ENCODE results near the gene FAM149B1.

The FAM149B1 gene

GRCh38 chr10:73219384-73219783, 51.5 kb downstream of the FAM149B1 start:
- no peaks in the 10 kb centered on the region for H4K20me1 ChIP-seq (ENCODE audit: insufficient read depth, low read length, poor library complexity, severe bottlenecking)
- H2AFZ ChIP-seq (ENCODE audit: low read length): no peak overlapping the region
- H3K4me1 ChIP-seq (ENCODE audit: insufficient read depth, low read length, poor library complexity, severe bottlenecking): no peaks in the 10 kb centered on the region
- H3K27me3 ChIP-seq (ENCODE audit: insufficient read depth, low read length, poor library complexity, severe bottlenecking): no peaks in the 10 kb centered on the region
- TF ChIP-seq CTCF (conservative IDR thresholded peaks at IDR 0.05; ENCODE audit: low read length): no peak
- TF ChIP-seq EZH2phosphoT487 (IDR thresholded peaks at IDR 0.05; ENCODE audit: borderline replicate concordance): no peak
- H3K9ac ChIP-seq (ENCODE audit: low read depth, low read length, poor library complexity, severe bottlenecking): no peak overlapping the region
- H3K36me3 ChIP-seq (ENCODE audit: insufficient read depth, low read length): peaks cover 13% of the 10 kb centered on the region; the same call in 1 of the 2 replicates
- no peaks in the 10 kb centered on the region for H3K79me2 ChIP-seq (ENCODE audit: insufficient read depth, low read length)
- no peaks in the 10 kb centered on the region for H3F3A ChIP-seq (ENCODE audit: low read depth)
- no peak overlapping the region for H3K4me3 ChIP-seq (ENCODE audit: low read length, poor library complexity, severe bottlenecking)
- no peaks in the 10 kb centered on the region for H3K9me3 ChIP-seq (ENCODE audit: insufficient read depth, low read depth, low read length)
- no peaks in the 10 kb centered on the region for H3K9me2 ChIP-seq (replicated peaks; ENCODE audit: low read depth, low read length)
- H3K4me2 ChIP-seq (ENCODE audit: low read depth, low read length, poor library complexity, severe bottlenecking): no peak overlapping the region

GRCh38 chr10:73220989-73221388, 53.1 kb downstream of the FAM149B1 start:
- no peaks in the 10 kb centered on the region for H3F3A ChIP-seq (ENCODE audit: low read depth)
- no peaks in the 10 kb centered on the region for H4K20me1 ChIP-seq (ENCODE audit: insufficient read depth, low read length, poor library complexity, severe bottlenecking)
- no peak overlapping the region for H3K4me3 ChIP-seq (ENCODE audit: low read length, poor library complexity, severe bottlenecking)
- TF ChIP-seq CTCF (conservative IDR thresholded peaks at IDR 0.05; ENCODE audit: low read length) (no peak), EZH2phosphoT487 (IDR thresholded peaks at IDR 0.05; ENCODE audit: borderline replicate concordance) (no peak)
- H3K27me3 ChIP-seq (ENCODE audit: insufficient read depth, low read length, poor library complexity, severe bottlenecking): no peaks in the 10 kb centered on the region
- no peak overlapping the region for H2AFZ ChIP-seq (ENCODE audit: low read length)
- H3K4me1 ChIP-seq (ENCODE audit: insufficient read depth, low read length, poor library complexity, severe bottlenecking): no peaks in the 10 kb centered on the region
- H3K9me3 ChIP-seq (ENCODE audit: insufficient read depth, low read depth, low read length): no peaks in the 10 kb centered on the region
- H3K9ac ChIP-seq (ENCODE audit: low read depth, low read length, poor library complexity, severe bottlenecking): no peak overlapping the region
- H3K79me2 ChIP-seq (ENCODE audit: insufficient read depth, low read length): no peaks in the 10 kb centered on the region
- no peaks in the 10 kb centered on the region for H3K9me2 ChIP-seq (replicated peaks; ENCODE audit: low read depth, low read length)
- no peak overlapping the region for H3K4me2 ChIP-seq (ENCODE audit: low read depth, low read length, poor library complexity, severe bottlenecking)
- peaks cover 13% of the 10 kb centered on the region; the same call in 1 of the 2 replicates for H3K36me3 ChIP-seq (ENCODE audit: insufficient read depth, low read length)

GRCh38 chr10:73225518-73225917, 57.6 kb downstream of the FAM149B1 start:
- H3K4me3 ChIP-seq (ENCODE audit: low read length, poor library complexity, severe bottlenecking): no peak overlapping the region
- TF ChIP-seq EZH2phosphoT487 (IDR thresholded peaks at IDR 0.05; ENCODE audit: borderline replicate concordance) (no peak), CTCF (conservative IDR thresholded peaks at IDR 0.05; ENCODE audit: low read length) (no peak)
- H3K9me3 ChIP-seq (ENCODE audit: insufficient read depth, low read depth, low read length): no peaks in the 10 kb centered on the region
- no peaks in the 10 kb centered on the region for H3K9me2 ChIP-seq (replicated peaks; ENCODE audit: low read depth, low read length)
- H4K20me1 ChIP-seq (ENCODE audit: insufficient read depth, low read length, poor library complexity, severe bottlenecking): no peaks in the 10 kb centered on the region
- H3K36me3 ChIP-seq (ENCODE audit: insufficient read depth, low read length): no peaks in the 10 kb centered on the region
- no peak overlapping the region for H3K4me2 ChIP-seq (ENCODE audit: low read depth, low read length, poor library complexity, severe bottlenecking)
- H3K4me1 ChIP-seq (ENCODE audit: insufficient read depth, low read length, poor library complexity, severe bottlenecking): no peaks in the 10 kb centered on the region
- no peaks in the 10 kb centered on the region for H3K27me3 ChIP-seq (ENCODE audit: insufficient read depth, low read length, poor library complexity, severe bottlenecking)
- no peak overlapping the region for H3K9ac ChIP-seq (ENCODE audit: low read depth, low read length, poor library complexity, severe bottlenecking)
- H3F3A ChIP-seq (ENCODE audit: low read depth): no peaks in the 10 kb centered on the region
- H2AFZ ChIP-seq (ENCODE audit: low read length): no peak overlapping the region
- no peaks in the 10 kb centered on the region for H3K79me2 ChIP-seq (ENCODE audit: insufficient read depth, low read length)
